ENCODE results near the gene C16orf90. TPM values are rescaled to one million over a fixed set of nuclear protein-coding genes. Genes with fewer than 3 reads are reported as not detected.
"Not testable (repeated sequence)": the region's sequence is repeated elsewhere in the genome, so short reads cannot be mapped to it uniquely, and the experiment has no call there.

Gene C16orf90
- total and polyA plus RNA-seq, 7 donors, result not detected

DNA sequence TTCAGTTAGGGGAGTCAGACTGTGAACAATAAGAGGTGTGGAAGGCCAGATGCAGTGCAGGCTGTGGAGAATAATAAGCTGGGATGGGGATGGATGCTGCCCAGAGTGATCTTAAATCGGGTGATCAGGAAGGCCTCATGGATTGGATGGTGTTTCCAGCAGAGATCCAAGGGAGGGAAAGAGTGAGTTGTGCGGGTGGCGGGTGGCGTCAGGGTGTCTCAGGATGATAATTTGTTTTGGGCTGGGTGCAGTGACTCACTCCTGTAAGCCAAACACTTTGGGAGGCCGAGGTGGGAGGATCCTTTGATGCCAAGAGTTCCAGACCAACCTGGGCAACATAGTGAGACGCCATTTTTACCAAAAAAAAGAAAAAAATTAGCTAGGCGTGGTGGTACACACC lies 13.4 kb upstream of the C16orf90 start:
- H3K9me3 ChIP-seq, result no peaks in the 10 kb centered on the region
- TF ChIP-seq, protein P1, sequence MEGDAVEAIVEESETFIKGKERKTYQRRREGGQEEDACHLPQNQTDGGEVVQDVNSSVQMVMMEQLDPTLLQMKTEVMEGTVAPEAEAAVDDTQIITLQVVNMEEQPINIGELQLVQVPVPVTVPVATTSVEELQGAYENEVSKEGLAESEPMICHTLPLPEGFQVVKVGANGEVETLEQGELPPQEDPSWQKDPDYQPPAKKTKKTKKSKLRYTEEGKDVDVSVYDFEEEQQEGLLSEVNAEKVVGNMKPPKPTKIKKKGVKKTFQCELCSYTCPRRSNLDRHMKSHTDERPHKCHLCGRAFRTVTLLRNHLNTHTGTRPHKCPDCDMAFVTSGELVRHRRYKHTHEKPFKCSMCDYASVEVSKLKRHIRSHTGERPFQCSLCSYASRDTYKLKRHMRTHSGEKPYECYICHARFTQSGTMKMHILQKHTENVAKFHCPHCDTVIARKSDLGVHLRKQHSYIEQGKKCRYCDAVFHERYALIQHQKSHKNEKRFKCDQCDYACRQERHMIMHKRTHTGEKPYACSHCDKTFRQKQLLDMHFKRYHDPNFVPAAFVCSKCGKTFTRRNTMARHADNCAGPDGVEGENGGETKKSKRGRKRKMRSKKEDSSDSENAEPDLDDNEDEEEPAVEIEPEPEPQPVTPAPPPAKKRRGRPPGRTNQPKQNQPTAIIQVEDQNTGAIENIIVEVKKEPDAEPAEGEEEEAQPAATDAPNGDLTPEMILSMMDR (IDR thresholded peaks at IDR 0.05), result no peak
- intact Hi-C loops (cut with DNase I), result no loop called here
- H3K4me1 ChIP-seq, result no peaks in the 10 kb centered on the region
- no peak for DNase-seq
- H3K4me3 ChIP-seq, result no peak overlapping the region
- WGBS, 3 donors, result 92 to 94% (median 94%) methylated on average over 7 of the region's 7 CpGs
- no peak for ATAC-seq
- no peaks in the 10 kb centered on the region for H3K27me3 ChIP-seq (ENCODE audit: insufficient read depth in 3 of 3, low read length in 2 of 3)
- peaks cover 2 to 90% of the 10 kb centered on the region in 2 donors for H3K36me3 ChIP-seq (ENCODE audit: insufficient read depth in 1 of 2, low read depth in 1 of 2)
- H3K27ac ChIP-seq, result no peak overlapping the region

DNA sequence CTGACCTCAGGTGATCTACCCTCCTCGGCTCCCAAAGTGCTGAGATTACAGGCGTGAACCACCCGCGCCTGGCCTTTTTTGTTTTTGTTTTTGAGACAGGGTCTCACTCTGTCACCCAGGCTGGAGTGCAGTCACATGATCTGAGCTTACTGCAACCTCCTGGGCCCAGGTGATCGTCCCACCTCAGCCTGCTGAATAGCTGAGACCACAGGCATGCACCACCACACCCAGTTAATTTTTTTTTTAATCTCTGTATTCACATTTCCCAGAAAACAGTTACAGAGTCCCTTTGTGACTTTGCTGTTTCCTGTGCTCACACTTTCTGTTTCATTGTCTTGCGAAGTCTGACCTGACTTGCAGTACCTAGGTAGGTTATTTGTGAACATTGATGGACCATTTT lies 8.2 kb upstream of the C16orf90 start:
- TF ChIP-seq, protein P1 (IDR thresholded peaks at IDR 0.05), result no peak
- intact Hi-C loops (cut with DNase I), result loop anchor here in 1 of 2 donors (5.0 kb wide), 1 partner anchor 221 kb away; the partner anchor contains the start of gene ZNF263
- WGBS, 3 donors, result 79 to 86% (median 85%) methylated on average over 6 of the region's 6 CpGs
- ATAC-seq, result no peak
- Histone ChIP-seq H3K27me3 (ENCODE audit: insufficient read depth in 3 of 3, low read length in 2 of 3) (no peaks in the 10 kb centered on the region), H3K9me3 (no peaks in the 10 kb centered on the region), H3K4me3 (no peak overlapping the region), H3K4me1 (peaks cover 7% of the 10 kb centered on the region), H3K27ac (no peak overlapping the region), H3K36me3 (ENCODE audit: insufficient read depth in 1 of 2, low read depth in 1 of 2) (peaks cover 2 to 38% of the 10 kb centered on the region in 2 donors)
- no peak for DNase-seq

GRCh38 chr16:3501783-3502400 lies 6.6 kb upstream of the C16orf90 start:
- intact Hi-C loops (cut with DNase I), result loop anchor here in 1 of 2 donors (2.0 to 5.0 kb wide), 3 partner anchors 101 to 220 kb away; partner anchors contain the start of genes TIGD7, ZNF174, ZNF263 and ZNF75A

GRCh38 chr16:3501412-3501761 lies 6.1 kb upstream of the C16orf90 start:
- intact Hi-C loops (cut with DNase I), result loop anchor here in 1 of 2 donors (2.0 to 5.0 kb wide), 3 partner anchors 101 to 219 kb away; partner anchors contain the start of genes TIGD7, ZNF174, ZNF263 and ZNF75A
- 8 to 11% (median 8%) methylated on average over 24 of the region's 24 CpGs for WGBS, 3 donors
- Histone ChIP-seq H3K36me3 (ENCODE audit: insufficient read depth in 1 of 2, low read depth in 1 of 2) (peaks cover 0 to 18% of the 10 kb centered on the region in 2 donors), H3K4me3 (peak overlapping the region; percentile 93), H3K27ac (peak overlapping the region; percentile 34)
- not testable (repeated sequence) for H3K9me3 ChIP-seq; H3K27me3 ChIP-seq (ENCODE audit: insufficient read depth in 3 of 3, low read length in 2 of 3); H3K4me1 ChIP-seq; DNase-seq
- peak in 1 of 4 donors; percentile 12 for ATAC-seq

More at GRCh38 chr16:3501783-3502400, 6.6 kb upstream of the C16orf90 start:
- no peaks in the 10 kb centered on the region for H3K27me3 ChIP-seq (ENCODE audit: insufficient read depth in 3 of 3, low read length in 2 of 3)
- peaks cover 7% of the 10 kb centered on the region for H3K4me1 ChIP-seq
- H3K4me3 ChIP-seq, result peak overlapping the region; percentile 93
- peaks cover 0 to 23% of the 10 kb centered on the region in 2 donors for H3K36me3 ChIP-seq (ENCODE audit: insufficient read depth in 1 of 2, low read depth in 1 of 2)
- TF ChIP-seq, protein P1 (IDR thresholded peaks at IDR 0.05), result no peak
- H3K9me3 ChIP-seq, result no peaks in the 10 kb centered on the region
- 69 to 74% (median 72%) methylated on average over 22 of the region's 22 CpGs for WGBS, 3 donors
- ATAC-seq (no peak), DNase-seq (no peak)
- no peak overlapping the region for H3K27ac ChIP-seq

- H3K9me3 ChIP-seq, result no peaks in the 10 kb centered on the region
- H3K27me3 ChIP-seq (ENCODE audit: insufficient read depth in 3 of 3, low read length in 2 of 3), result no peaks in the 10 kb centered on the region
- TF ChIP-seq, protein P1 (IDR thresholded peaks at IDR 0.05), result no peak
- H3K4me1 ChIP-seq, result peaks cover 7% of the 10 kb centered on the region
- no peak overlapping the region for H3K27ac ChIP-seq
- no peaks in the 10 kb centered on the region for H3K36me3 ChIP-seq (ENCODE audit: insufficient read depth in 1 of 2, low read depth in 1 of 2)
- WGBS, 3 donors, result 96% methylated on average over 16 of the region's 16 CpGs
- no peak for ATAC-seq
- intact Hi-C loops (cut with DNase I), result loop anchor here in 1 of 2 donors (10.0 kb wide), 1 partner anchor 234 kb away; no protein-coding TSS in a partner anchor
- no peak for DNase-seq
- no peak overlapping the region for H3K4me3 ChIP-seq
Observed at GRCh38 chr16:3498988-3499387, 3.7 kb upstream of the C16orf90 start.

Measured in psoas muscle (tissue), 8 donors.